ENCODE measurements around the gene ARHGEF16. TPM values are rescaled to one million over a fixed set of nuclear protein-coding genes. Genes with fewer than 3 reads are reported as not detected.

Gene ARHGEF16
- total RNA-seq, 4 donors from 2014 or later = 0.20 to 1.2 (median 0.63) TPM

- in situ Hi-C loops (cut with MboI; ENCODE audit: low sequenced_read_pairs in 4 of 4) (no loop called here), intact Hi-C loops (cut with DNase I; ENCODE audit: low total_unique reads) (no loop called here)
- ATAC-seq (no peak), DNase-seq (no peak)
- TF ChIP-seq CTCF (IDR thresholded peaks at IDR 0.05 in 4 of 5, conservative IDR thresholded peaks at IDR 0.05 in 1 of 5) (no peak), POLR2A (IDR thresholded peaks at IDR 0.05) (no peak)
- Histone ChIP-seq H3K27me3 (peaks cover 15 to 23% (median 16%) of the 10 kb centered on the region in 3 donors), H3K4me3 (no peak overlapping the region), H3K27ac (no peak overlapping the region), H3K9me3 (no peaks in the 10 kb centered on the region), H3K36me3 (no peaks in the 10 kb centered on the region), H3K4me1 (no peaks in the 10 kb centered on the region)
These were observed 15.7 kb upstream of the ARHGEF16 start for GRCh38 chr1:3438661-3439180.

GRCh38 chr1:3439346-3440299 is 14.8 kb upstream of the ARHGEF16 start:
- Histone ChIP-seq H3K27me3 (peaks cover 15 to 23% (median 19%) of the 10 kb centered on the region in 3 donors), H3K4me1 (no peaks in the 10 kb centered on the region), H3K9me3 (no peaks in the 10 kb centered on the region), H3K36me3 (no peaks in the 10 kb centered on the region), H3K4me3 (no peak overlapping the region), H3K27ac (no peak overlapping the region)
- no peak for ATAC-seq
- in situ Hi-C loops (cut with MboI; ENCODE audit: low sequenced_read_pairs in 4 of 4) = no loop called here
- TF ChIP-seq POLR2A (IDR thresholded peaks at IDR 0.05) = no peak
- no peak for TF ChIP-seq CTCF (IDR thresholded peaks at IDR 0.05 in 4 of 5, conservative IDR thresholded peaks at IDR 0.05 in 1 of 5)
- no peak for DNase-seq
- intact Hi-C loops (cut with DNase I; ENCODE audit: low total_unique reads) = no loop called here

GRCh38 chr1:3440300-3440681 is 14.2 kb upstream of the ARHGEF16 start:
- in situ Hi-C loops (cut with MboI; ENCODE audit: low sequenced_read_pairs in 4 of 4) = no loop called here
- no peaks in the 10 kb centered on the region for H3K9me3 ChIP-seq
- no peak overlapping the region for H3K27ac ChIP-seq
- intact Hi-C loops (cut with DNase I; ENCODE audit: low total_unique reads) = no loop called here
- no peak for ATAC-seq
- peaks cover 15 to 23% (median 19%) of the 10 kb centered on the region in 3 donors for H3K27me3 ChIP-seq
- H3K4me1 ChIP-seq = no peaks in the 10 kb centered on the region
- H3K4me3 ChIP-seq = no peak overlapping the region
- no peak for DNase-seq
- no peak for TF ChIP-seq CTCF (IDR thresholded peaks at IDR 0.05 in 4 of 5, conservative IDR thresholded peaks at IDR 0.05 in 1 of 5)
- no peak for TF ChIP-seq POLR2A (IDR thresholded peaks at IDR 0.05)
- H3K36me3 ChIP-seq = no peaks in the 10 kb centered on the region

- no peaks in the 10 kb centered on the region for H3K9me3 ChIP-seq
- no peak overlapping the region for H3K27ac ChIP-seq
- no peaks in the 10 kb centered on the region for H3K36me3 ChIP-seq
- ATAC-seq (no peak), DNase-seq (no peak)
- no peak overlapping the region for H3K4me3 ChIP-seq
- intact Hi-C loops (cut with DNase I; ENCODE audit: low total_unique reads) = no loop called here
- H3K27me3 ChIP-seq = peaks cover 15 to 23% (median 19%) of the 10 kb centered on the region in 3 donors
- no peaks in the 10 kb centered on the region for H3K4me1 ChIP-seq
- in situ Hi-C loops (cut with MboI; ENCODE audit: low sequenced_read_pairs in 4 of 4) = no loop called here
- TF ChIP-seq CTCF (IDR thresholded peaks at IDR 0.05 in 4 of 5, conservative IDR thresholded peaks at IDR 0.05 in 1 of 5) = no peak
- TF ChIP-seq POLR2A (IDR thresholded peaks at IDR 0.05) = no peak
These were observed 13.6 kb upstream of the ARHGEF16 start for GRCh38 chr1:3440711-3441409.

Data from gastrocnemius medialis (tissue), 4 donors.